Endothelial cell of umbilical vein (primary cell): ENCODE measurements around the gene MLLT6. TPM values are rescaled to one million over a fixed set of nuclear protein-coding genes. Genes with fewer than 3 reads are reported as not detected.

ENCODE experiments used
- BruUV-seq: library from RNA; stranded (reverse); fragments of 400-500 nt; replicated peaks from 2 replicates; lab custom pipeline; 2021; lab: Mats Ljungman, UMichigan
- CTCF ChIA-PET: fragments of 300-600, 350-600 bp; sonication (Branson Sonifier 250); formaldehyde crosslinking; loops from one replicate; lab custom pipeline; 2021; ENCODE audit warnings: antibody characterized with exemption, inconsistent platforms; lab: Charles Lee
- POLR2A ChIA-PET: fragments of 300-600, 350-600 bp; sonication (Branson Sonifier 250); formaldehyde crosslinking; loops from one replicate; lab custom pipeline; 2021; ENCODE audit warnings: antibody characterized with exemption, inconsistent platforms; lab: Charles Lee
- DNase-seq: peaks from one replicate; pipeline ENCODE4 v3.0.0-alpha.2; 2011; ENCODE audit warnings: low read depth, low spot score
- FAIRE-seq: peaks from 2 replicates; lab custom pipeline; 2011; peaks lifted over from hg19 to GRCh38; lab: Jason Lieb, UNC
- H2AFZ ChIP-seq: 2 replicates; pipeline ENCODE4 v1.6.0; 2012; ENCODE audit warnings: low read depth, low read length, control low read depth, inconsistent platforms
- H3K27ac ChIP-seq: 2 replicates; pipeline ENCODE4 v1.5.1; 2011; ENCODE audit warnings: low read depth, mild to moderate bottlenecking, control low read depth, low read length, moderate library complexity; ENCODE audit not compliant: insufficient read depth
- H3K27me3 ChIP-seq, 2 experiments: 2 replicates each; pipeline versions ENCODE4 v1.6.0 to v1.6.1; 2011; ENCODE audit warnings: low read length in 2 of 2, mixed read lengths in 1 of 2; ENCODE audit not compliant: control insufficient read depth in 2 of 2, insufficient read depth in 2 of 2
- H3K36me3 ChIP-seq, 2 experiments: 2 replicates in 1 of 2; 3 replicates in 1 of 2; pipeline ENCODE4 v1.5.1; 2011; ENCODE audit warnings: low read length in 2 of 2, mild to moderate bottlenecking in 1 of 2, moderate library complexity in 1 of 2; ENCODE audit not compliant: control insufficient read depth in 2 of 2, insufficient read depth in 2 of 2; ENCODE audit errors: extremely low read depth in 1 of 2
- H3K4me1 ChIP-seq: 3 replicates; pipeline ENCODE4 v1.5.1; 2011; ENCODE audit warnings: mild to moderate bottlenecking, low read length; ENCODE audit not compliant: control insufficient read depth, insufficient read depth; ENCODE audit errors: extremely low read depth
- H3K4me2 ChIP-seq: 2 replicates; pipeline ENCODE4 v1.6.1; 2011; ENCODE audit warnings: low read length, control low read depth, mixed read lengths; ENCODE audit not compliant: insufficient read depth
- H3K4me3 ChIP-seq, 3 experiments: fragments of 200-600 bp in 1 of 3; sonication (generic), shearing (Covaris generic) in 1 of 3; replicated peaks in 1 of 3; 2 replicates each; pipeline ENCODE4 v1.5.1; 2011 to 2016; ENCODE audit warnings: control low read depth in 3 of 3, low read length in 3 of 3, mild to moderate bottlenecking in 2 of 3, inconsistent platforms in 1 of 3, low read depth in 1 of 3, moderate library complexity in 1 of 3; ENCODE audit not compliant: insufficient read depth in 1 of 3
- H3K79me2 ChIP-seq: 2 replicates; pipeline ENCODE4 v1.6.0; 2012; ENCODE audit warnings: low read length, inconsistent platforms; ENCODE audit not compliant: control insufficient read depth, insufficient read depth
- H3K9ac ChIP-seq: replicated peaks from 2 replicates; pipeline ENCODE3; 2011; ENCODE audit warnings: low read length, control low read depth; ENCODE audit not compliant: insufficient read depth; ENCODE audit errors: extremely low read depth
- H3K9me1 ChIP-seq: replicated peaks from 3 replicates; pipeline ENCODE4 v1.6.0; 2011; ENCODE audit warnings: mild to moderate bottlenecking, low read length; ENCODE audit not compliant: control insufficient read depth, insufficient read depth; ENCODE audit errors: extremely low read depth
- H3K9me3 ChIP-seq: replicated peaks from 2 replicates; pipeline ENCODE4 v1.5.1; 2012; ENCODE audit warnings: low read length, inconsistent platforms; ENCODE audit not compliant: control insufficient read depth, insufficient read depth
- H4K20me1 ChIP-seq: replicated peaks from 2 replicates; pipeline ENCODE3; 2011; ENCODE audit warnings: mild to moderate bottlenecking, low read length; ENCODE audit not compliant: control insufficient read depth, insufficient read depth; ENCODE audit errors: extremely low read depth
- CTCF ChIP-seq, 2 donors: IDR thresholded peaks; 1 replicate in 1 of 2; 2 replicates in 1 of 2; pipeline ENCODE4 v1.5.1; 2011; ENCODE audit warnings: low read length in 2 of 2, mild to moderate bottlenecking in 2 of 2, moderate library complexity in 2 of 2, control low read depth in 1 of 2, inconsistent platforms in 1 of 2, low read depth in 1 of 2; ENCODE audit not compliant: insufficient read depth in 1 of 2; ENCODE audit errors: extremely low read depth in 1 of 2
- EZH2 ChIP-seq: IDR thresholded peaks from 2 replicates; pipeline ENCODE4 v1.6.1; 2012; ENCODE audit warnings: borderline replicate concordance, low read depth, mild to moderate bottlenecking, moderate library complexity, low read length, inconsistent platforms; ENCODE audit not compliant: severe bottlenecking
- JUN ChIP-seq: IDR thresholded peaks from 2 replicates; pipeline ENCODE4 v1.6.1; 2011; ENCODE audit warnings: borderline replicate concordance, low read depth; ENCODE audit not compliant: insufficient read length, insufficient read depth
- MYC ChIP-seq: IDR thresholded peaks from one replicate; pipeline ENCODE4 v1.6.1; 2011; ENCODE audit warnings: mild to moderate bottlenecking, low read depth, low read length
- POLR2A ChIP-seq: IDR thresholded peaks from 2 replicates; pipeline ENCODE4 v1.6.1; 2012; ENCODE audit warnings: low read depth, mild to moderate bottlenecking, control low read depth, low read length
- dilution Hi-C: fragments of 300-500 bp; cut with MboI; formaldehyde crosslinking; loops from one replicate; pipeline ENCODE4 v1.15.0; 2019; ENCODE audit warnings: low sequenced_read_pairs; ENCODE audit not compliant: extremely low pct_ligation_motif_present
- intact Hi-C: fragments of 100-400 bp; cut with micrococcal nuclease; formaldehyde crosslinking; loops from one replicate; pipeline ENCODE4 v1.10.0; 2022
- polyA plus RNA-seq, 4 experiments: library from polyadenylated mRNA; depleted of rRNA in 3 of 4; stranded (reverse) in 3 of 4; unstranded in 1 of 4; fragments of >200 nt; gene quantifications; 2 replicates each; pipeline versions ENCODE4 v1.2.1 to v1.2.3, GENCODE V29; 2011 to 2012; ENCODE audit warnings: missing spikeins in 1 of 4
- total RNA-seq: library from RNA; stranded (reverse); gene quantifications from 2 replicates; pipeline ENCODE4 v1.2.3, GENCODE V29; 2021

The MLLT6 gene
- total and polyA plus RNA-seq, 2 donors (not counting 3 experiments of a cell fraction or from before 2014, with no cell fraction given) = 32.1 to 85.4 TPM

GRCh38 chr17:38741461-38741860 is 36.4 kb downstream of the MLLT6 start:
- intact Hi-C loops = no loop called here
- peaks cover 69% of the 10 kb centered on the region for H3K79me2 ChIP-seq
- POLR2A ChIA-PET = no interaction called here
- dilution Hi-C loops = no loop called here
- no peaks in the 10 kb centered on the region for H3K27me3 ChIP-seq
- H3K9me1 ChIP-seq = no peaks in the 10 kb centered on the region
- no peak overlapping the region for H3K27ac ChIP-seq
- no peak overlapping the region for H3K4me2 ChIP-seq
- no peak overlapping the region for H3K4me3 ChIP-seq
- H3K4me1 ChIP-seq = peaks cover 21% of the 10 kb centered on the region
- FAIRE-seq (no peak), DNase-seq (no peak)
- CTCF ChIA-PET = no interaction called here
- H3K9me3 ChIP-seq = no peaks in the 10 kb centered on the region
- H3K36me3 ChIP-seq = peaks cover 0 to 27% of the 10 kb centered on the region in 2 experiments
- peaks cover 2% of the 10 kb centered on the region for H4K20me1 ChIP-seq
- TF ChIP-seq MYC (no peak), JUN (no peak), POLR2A (no peak), EZH2 (no peak)
- H3K9ac ChIP-seq = no peak overlapping the region
- no peak overlapping the region for H2AFZ ChIP-seq
- no TSS peak for BruUV-seq

- Histone ChIP-seq H3K4me1 (peaks cover 26% of the 10 kb centered on the region), H3K4me3 (no peak overlapping the region), H3K9me1 (no peaks in the 10 kb centered on the region), H3K79me2 (peaks cover 74% of the 10 kb centered on the region), H3K9ac (peak overlapping the region; percentile 10), H2AFZ (no peak overlapping the region), H4K20me1 (peaks cover 2% of the 10 kb centered on the region), H3K27ac (peak overlapping the region; percentile 60), H3K27me3 (no peaks in the 10 kb centered on the region), H3K36me3 (peaks cover 0 to 27% of the 10 kb centered on the region in 2 experiments), H3K4me2 (no peak overlapping the region), H3K9me3 (no peaks in the 10 kb centered on the region)
- intact Hi-C loops = no loop called here
- TF ChIP-seq CTCF (IDR thresholded peaks at IDR 0.05; ENCODE audit: extremely low read depth in 1 of 2, insufficient read depth in 1 of 2, low read depth in 1 of 2, low read length in 2 of 2) (no peak), JUN (no peak), POLR2A (no peak), EZH2 (no peak), MYC (no peak)
- dilution Hi-C loops = no loop called here
- FAIRE-seq = no peak
- ChIA-PET CTCF (interaction anchor here (1.0 kb wide), 1 partner anchor 184 kb away, joined by 3 read pairs; no protein-coding TSS in a partner anchor), POLR2A (no interaction called here)
- no peak for DNase-seq
- BruUV-seq = no TSS peak
Measured at GRCh38 chr17:38741921-38742410, 36.9 kb downstream of the MLLT6 start.
